Ishikawa (cell line): ENCODE measurements around the gene TAF9B.

ENCODE experiments used
- EP300 ChIP-seq: IDR thresholded peaks from 2 replicates; pipeline ENCODE4 v1.6.1; 2012; ENCODE audit warnings: borderline replicate concordance
- REST ChIP-seq: IDR thresholded peaks from 2 replicates; pipeline ENCODE4 v1.6.1; 2012; ENCODE audit warnings: low read depth, mild to moderate bottlenecking
- TAF1 ChIP-seq: IDR thresholded peaks from 2 replicates; pipeline ENCODE4 v1.6.1; 2012; ENCODE audit warnings: low read depth, mild to moderate bottlenecking

- TF ChIP-seq TAF1 (no peak; the same call in 1 of the 2 replicates), EP300 (no peak), REST (no peak; the same call in 1 of the 2 replicates)
These were observed 35.6 kb downstream of the TAF9B start, which contains the start of gene PGK1 for GRCh38 chrX:78103623-78104446.
